Activated T-cell treated with anti-CD3 and anti-CD28 coated beads, Interleukin-2, amount 50 U/mL, for 24 hours (primary cell): ENCODE results near the gene SUN3.

Source experiments
- DNase-seq: peaks from one replicate; pipeline ENCODE4 v3.0.0-alpha.2; 2020
- H3K27ac Mint-ChIP-seq: 2 replicates; pipeline ENCODE4 v1.8.0; 2020; ENCODE audit warnings: mild to moderate bottlenecking, mixed read lengths
- H3K27me3 Mint-ChIP-seq: 2 replicates; pipeline ENCODE4 v1.8.0; 2020; ENCODE audit warnings: mixed read lengths
- H3K36me3 Mint-ChIP-seq: 2 replicates; pipeline ENCODE4 v1.8.0; 2020; ENCODE audit warnings: low read depth, mixed read lengths
- H3K4me1 Mint-ChIP-seq: 2 replicates; pipeline ENCODE4 v1.8.0; 2020; ENCODE audit warnings: low read depth, mixed read lengths
- H3K4me3 Mint-ChIP-seq: 2 replicates; pipeline ENCODE4 v1.8.0; 2020; ENCODE audit warnings: mild to moderate bottlenecking, moderate library complexity, mixed read lengths
- H3K9me3 Mint-ChIP-seq: 2 replicates; pipeline ENCODE4 v1.8.0; 2020; ENCODE audit warnings: mixed read lengths

Gene SUN3

GRCh38 chr7:47938574-47939165 lies 90.2 kb downstream of the SUN3 start:
- Mint-ChIP-seq H3K4me3 (no peak overlapping the region), H3K9me3 (no peaks in the 10 kb centered on the region), H3K27ac (no peak overlapping the region), H3K27me3 (no peaks in the 10 kb centered on the region), H3K4me1 (peaks cover 8% of the 10 kb centered on the region), H3K36me3 (no peaks in the 10 kb centered on the region)
- no peak for DNase-seq

GRCh38 chr7:47937711-47938573 lies 91.0 kb downstream of the SUN3 start:
- H3K27me3 Mint-ChIP-seq: no peaks in the 10 kb centered on the region
- H3K4me3 Mint-ChIP-seq: no peak overlapping the region
- peaks cover 8% of the 10 kb centered on the region for H3K4me1 Mint-ChIP-seq
- H3K9me3 Mint-ChIP-seq: no peaks in the 10 kb centered on the region
- no peaks in the 10 kb centered on the region for H3K36me3 Mint-ChIP-seq
- peak overlapping the region; percentile 76 for H3K27ac Mint-ChIP-seq
- DNase-seq: no peak
